Right lobe of liver (tissue), 6 donors: ENCODE measurements around the gene NBAS. TPM values are rescaled to one million over a fixed set of nuclear protein-coding genes. Genes with fewer than 3 reads are reported as not detected.
"Not testable (repeated sequence)": the region's sequence is repeated elsewhere in the genome, so short reads cannot be mapped to it uniquely, and the experiment has no call there.

Experiments used
- ATAC-seq, 4 donors: fragments of 200-7000 bp; cut with Tn5 transposase; one replicate each; pipeline ENCODE4 v1.9.1; 2020; ENCODE audit warnings: mild to moderate bottlenecking in 4 of 4, moderate library complexity in 4 of 4
- DNase-seq, 3 donors: peaks; one replicate each; pipeline ENCODE4 v3.0.0-alpha.2; 2020
- H3K27ac ChIP-seq, 3 donors: fragments of 200-600 bp; one replicate each; pipeline ENCODE4 v1.8.0; 2022
- H3K27me3 ChIP-seq, 2 donors: fragments of 200-600 bp; one replicate each; pipeline ENCODE4 v1.8.0; 2022
- H3K36me3 ChIP-seq, 4 donors: fragments of 200-600 bp; sonication (generic) in 1 of 4; one replicate each; pipeline versions ENCODE4 v1.5.1 to v1.8.0; 2017 to 2022; ENCODE audit warnings: control low read depth in 1 of 4
- H3K4me1 ChIP-seq, 4 donors: fragments of 200-600 bp; sonication (generic) in 1 of 4; one replicate each; pipeline versions ENCODE4 v1.5.1 to v1.8.0; 2017 to 2022; ENCODE audit warnings: control low read depth in 1 of 4
- H3K4me3 ChIP-seq, 3 donors: fragments of 200-600 bp; one replicate each; pipeline ENCODE4 v1.8.0; 2022
- H3K9me3 ChIP-seq, 4 donors: fragments of 200-600 bp; sonication (generic) in 1 of 4; one replicate each; pipeline versions ENCODE4 v1.5.1 to v1.8.0; 2017 to 2022; ENCODE audit warnings: control low read depth in 1 of 4
- CTCF ChIP-seq, 4 donors: fragments of 200-600 bp in 3 of 4; fragments of 450-650 bp in 1 of 4; IDR thresholded peaks; one replicate each; pipeline versions ENCODE4 v1.5.1 to v1.8.0; 2016 to 2022; ENCODE audit warnings: antibody characterized with exemption in 4 of 4, mild to moderate bottlenecking in 2 of 4
- POLR2A ChIP-seq: fragments of 450-650 bp; IDR thresholded peaks from one replicate; pipeline ENCODE4 v1.6.1; 2017; ENCODE audit warnings: antibody characterized with exemption, mild to moderate bottlenecking
- WGBS: methylation state at CpG from one replicate; pipeline ENCODE4 v1.1.6; 2018; ENCODE audit warnings: low coverage, low lambda C conversion rate; ENCODE audit not compliant: insufficient coverage; ENCODE audit errors: missing lambda C conversion rate; 5-methylcytosine and 5-hydroxymethylcytosine counted together
- intact Hi-C, 2 donors: fragments of 100-400 bp; cut with DNase I; formaldehyde crosslinking; loops; one replicate each; pipeline versions ENCODE4 v1.11.2 to v1.14.1; 2022
- total RNA-seq, 6 experiments: library from RNA; depleted of rRNA in 2 of 6; stranded (reverse); fragments of >200 nt in 2 of 6; fragmentation: NEBNext Ultra II Directional in 3 of 6; extraction: Animal tissue kit (Norgen Biotek cat#: 25700) in 3 of 6; gene quantifications; one replicate each; pipeline versions ENCODE4 v1.1.0 to v1.2.4, GENCODE V29; 2016 to 2023
- donor health status: DM: no; HTN: yes; CAD: no.
- donor health status: DM: no; HTN: no; CAD: no.
- donor health status: DM: no; HTN: no; CAD: no.
- donor health status: DM: no; HTN: yes; CAD: no.
- donor health status: DM: no; HTN: yes; CAD: no.

The NBAS gene
- total RNA-seq, 6 experiments from 2014 or later = 16.1 to 21.8 (median 18.5) TPM

GRCh38 chr2:15325296-15325695, 235.8 kb downstream of the NBAS start:
- ATAC-seq (no peak), DNase-seq (no peak)
- Histone ChIP-seq H3K9me3 (no peaks in the 10 kb centered on the region), H3K4me1 (no peaks in the 10 kb centered on the region), H3K27ac (no peak overlapping the region), H3K4me3 (no peak overlapping the region), H3K27me3 (no peaks in the 10 kb centered on the region), H3K36me3 (peaks cover 0 to 16% (median under 1%) of the 10 kb centered on the region in 4 donors)
- no peak for TF ChIP-seq CTCF (IDR thresholded peaks at IDR 0.05)
- no peak for TF ChIP-seq POLR2A
- WGBS = 83% methylated on average over 1 of the region's 1 CpG
- intact Hi-C loops = no loop called here

- no peak for ATAC-seq
- no peaks in the 10 kb centered on the region for H3K4me1 ChIP-seq
- no peak overlapping the region for H3K4me3 ChIP-seq
- H3K36me3 ChIP-seq = peaks cover 0 to 9% (median 0%) of the 10 kb centered on the region in 4 donors
- no peaks in the 10 kb centered on the region for H3K27me3 ChIP-seq
- no peak overlapping the region for H3K27ac ChIP-seq
- TF ChIP-seq CTCF (IDR thresholded peaks at IDR 0.05) = no peak
- TF ChIP-seq POLR2A = no peak
- no CpG with 5 or more reads among the region's 1 CpG for WGBS
- no peak for DNase-seq
- no peaks in the 10 kb centered on the region for H3K9me3 ChIP-seq
- intact Hi-C loops = no loop called here
These were observed 237.9 kb downstream of the NBAS start for GRCh38 chr2:15323227-15323626.

GRCh38 chr2:15321481-15321880, 239.7 kb downstream of the NBAS start:
- DNase-seq, H3K36me3 ChIP-seq, H3K27ac ChIP-seq, intact Hi-C loops, ATAC-seq, H3K4me1 ChIP-seq, H3K4me3 ChIP-seq, H3K9me3 ChIP-seq, H3K27me3 ChIP-seq: not testable (repeated sequence)
- WGBS = 73% methylated on average over 4 of the region's 4 CpGs

GRCh38 chr2:15316370-15316814, 244.7 kb downstream of the NBAS start:
- Histone ChIP-seq H3K4me3 (no peak overlapping the region), H3K36me3 (no peaks in the 10 kb centered on the region), H3K27ac (no peak overlapping the region), H3K4me1 (no peaks in the 10 kb centered on the region), H3K9me3 (no peaks in the 10 kb centered on the region), H3K27me3 (no peaks in the 10 kb centered on the region)
- TF ChIP-seq CTCF (IDR thresholded peaks at IDR 0.05) (no peak), POLR2A (no peak)
- intact Hi-C loops = no loop called here
- no peak for ATAC-seq
- DNase-seq = no peak
- 80% methylated on average over 1 of the region's 12 CpGs for WGBS

- Histone ChIP-seq H3K27ac (no peak overlapping the region), H3K27me3 (no peaks in the 10 kb centered on the region), H3K36me3 (no peaks in the 10 kb centered on the region), H3K4me3 (no peak overlapping the region), H3K9me3 (no peaks in the 10 kb centered on the region), H3K4me1 (no peaks in the 10 kb centered on the region)
- no peak for ATAC-seq
- 100% methylated on average over 1 of the region's 1 CpG for WGBS
- intact Hi-C loops = no loop called here
- TF ChIP-seq POLR2A = no peak
- no peak for TF ChIP-seq CTCF (IDR thresholded peaks at IDR 0.05)
- no peak for DNase-seq
These were observed 245.7 kb downstream of the NBAS start for GRCh38 chr2:15315411-15315810.
